HepG2 (cell line): ENCODE measurements around the gene TUT4. TPM values are rescaled to one million over a fixed set of nuclear protein-coding genes. Genes with fewer than 3 reads are reported as not detected.

ENCODE experiments used
- AGO2 ChIP-seq: fragments of 200-400 bp; formaldehyde crosslinking; optimal IDR thresholded peaks from 2 replicates; pipeline ENCODE3; 2017; ENCODE audit warnings: mild to moderate bottlenecking, low read depth, low read length, moderate library complexity
- ATF7-NPFF ChIP-seq: sonication (generic); formaldehyde crosslinking; IDR thresholded peaks from 2 replicates; pipeline ENCODE4 v1.8.1; 2023; ENCODE audit warnings: mild to moderate bottlenecking, low read depth, missing genetic modification reagents, moderate library complexity
- HNF4G ChIP-seq, 2 experiments: sonication (generic) in 1 of 2; formaldehyde crosslinking in 1 of 2; IDR thresholded peaks; 2 replicates each; pipeline versions ENCODE4 v1.4.0 to v1.6.1; 2011 to 2020; ENCODE audit warnings: borderline replicate concordance in 2 of 2, low read depth in 2 of 2, mild to moderate bottlenecking in 2 of 2, low read length in 1 of 2, missing genetic modification reagents in 1 of 2, moderate library complexity in 1 of 2
- ISX ChIP-seq: sonication (generic); formaldehyde crosslinking; conservative IDR thresholded peaks from 2 replicates; pipeline ENCODE4 v1.5.0; 2020; ENCODE audit warnings: missing genetic modification reagents
- POGZ ChIP-seq: sonication (generic); formaldehyde crosslinking; IDR thresholded peaks from 2 replicates; pipeline ENCODE4 v1.4.0; 2020; ENCODE audit warnings: mild to moderate bottlenecking, missing genetic modification reagents
- RFXAP ChIP-seq: sonication (generic); formaldehyde crosslinking; IDR thresholded peaks from 2 replicates; pipeline ENCODE4 v1.4.0; 2020; ENCODE audit warnings: missing genetic modification reagents, borderline replicate concordance
- RXRA ChIP-seq: sonication (generic); formaldehyde crosslinking; IDR thresholded peaks from 2 replicates; pipeline ENCODE4 v1.5.1; 2020; ENCODE audit warnings: missing genetic modification reagents
- SMC3 ChIP-seq: IDR thresholded peaks from 2 replicates; pipeline ENCODE4 v1.6.1; 2011; ENCODE audit warnings: low read length, improper control_type of control experiment
- SP4 ChIP-seq: sonication (generic); formaldehyde crosslinking; IDR thresholded peaks from 2 replicates; pipeline ENCODE4 v1.8.1; 2023; ENCODE audit warnings: mild to moderate bottlenecking, missing genetic modification reagents
- TCF7L2 ChIP-seq: IDR thresholded peaks from 2 replicates; pipeline ENCODE4 v1.6.1; 2011; ENCODE audit warnings: mild to moderate bottlenecking, low read depth, low read length, moderate library complexity
- XRCC5 ChIP-seq: fragments of 200-400 bp; formaldehyde crosslinking; optimal IDR thresholded peaks from 2 replicates; pipeline ENCODE3; 2017; ENCODE audit warnings: mild to moderate bottlenecking, low read length
- ZBTB8A ChIP-seq: sonication (generic); formaldehyde crosslinking; IDR thresholded peaks from 2 replicates; pipeline ENCODE4 v1.4.0; 2020; ENCODE audit warnings: mild to moderate bottlenecking, low read depth, missing genetic modification reagents, borderline replicate concordance
- ZFAT ChIP-seq: sonication (generic); formaldehyde crosslinking; conservative IDR thresholded peaks from 2 replicates; pipeline ENCODE4 v1.8.1; 2023; ENCODE audit warnings: missing genetic modification reagents, inconsistent platforms
- ZNF292 ChIP-seq: sonication (generic); formaldehyde crosslinking; IDR thresholded peaks from 2 replicates; pipeline ENCODE4 v1.8.1; 2022; ENCODE audit warnings: mild to moderate bottlenecking, low read depth, missing genetic modification reagents, borderline replicate concordance
- polyA plus RNA-seq, 8 experiments: library from polyadenylated mRNA; depleted of rRNA in 3 of 8; stranded (reverse) in 7 of 8; unstranded in 1 of 8; fragments of >200 nt; fragmentation: Illumina TruSeq in 4 of 8; extraction: Trizol in 4 of 8; gene quantifications; 2 replicates each; pipeline versions ENCODE4 v1.2.1 to v1.2.3, GENCODE V29; 2011 to 2016; ENCODE audit warnings: low read depth in 4 of 8, missing spikeins in 1 of 8, mixed read lengths in 1 of 8; ENCODE audit not compliant: insufficient read depth in 1 of 8
- total RNA-seq, 5 experiments: library from RNA; depleted of rRNA; stranded (reverse); fragments of >200 nt; fragmentation: Illumina TruSeq; extraction: Trizol; gene quantifications; 2 replicates each; pipeline ENCODE4 v1.2.3, GENCODE V29; 2016; ENCODE audit warnings: low read depth in 1 of 5
- TF ChIP-seq, protein P1 (sequence below): IDR thresholded peaks from 2 replicates; pipeline ENCODE4 v1.6.1; 2016; ENCODE audit warnings: missing compliant biosample characterization, missing genetic modification reagents, borderline replicate concordance
- TF ChIP-seq, protein P2 (sequence below): IDR thresholded peaks from 2 replicates; pipeline ENCODE4 v1.6.1; 2016
- TF ChIP-seq, protein P3 (sequence below): IDR thresholded peaks from 2 replicates; pipeline ENCODE4 v1.6.1; 2016; ENCODE audit warnings: low read depth, control low read depth
- TF ChIP-seq, protein P4 (sequence below): IDR thresholded peaks from 2 replicates; pipeline ENCODE4 v1.6.1; 2016; ENCODE audit warnings: low read depth
- TF ChIP-seq, protein P5 (sequence below): sonication (generic); formaldehyde crosslinking; IDR thresholded peaks from 2 replicates; pipeline ENCODE4 v1.5.1; 2020; ENCODE audit warnings: missing genetic modification reagents, mild to moderate bottlenecking, borderline replicate concordance
- TF ChIP-seq, protein P6 (sequence below): IDR thresholded peaks from 2 replicates; pipeline ENCODE4 v1.6.1; 2016; ENCODE audit warnings: low read depth, borderline replicate concordance

The TUT4 gene
- total and polyA plus RNA-seq, 2 of the 13 experiments (the other 11 are each of a cell fraction or from before 2014, with no cell fraction given): 44.7 to 53.5 TPM

DNA sequence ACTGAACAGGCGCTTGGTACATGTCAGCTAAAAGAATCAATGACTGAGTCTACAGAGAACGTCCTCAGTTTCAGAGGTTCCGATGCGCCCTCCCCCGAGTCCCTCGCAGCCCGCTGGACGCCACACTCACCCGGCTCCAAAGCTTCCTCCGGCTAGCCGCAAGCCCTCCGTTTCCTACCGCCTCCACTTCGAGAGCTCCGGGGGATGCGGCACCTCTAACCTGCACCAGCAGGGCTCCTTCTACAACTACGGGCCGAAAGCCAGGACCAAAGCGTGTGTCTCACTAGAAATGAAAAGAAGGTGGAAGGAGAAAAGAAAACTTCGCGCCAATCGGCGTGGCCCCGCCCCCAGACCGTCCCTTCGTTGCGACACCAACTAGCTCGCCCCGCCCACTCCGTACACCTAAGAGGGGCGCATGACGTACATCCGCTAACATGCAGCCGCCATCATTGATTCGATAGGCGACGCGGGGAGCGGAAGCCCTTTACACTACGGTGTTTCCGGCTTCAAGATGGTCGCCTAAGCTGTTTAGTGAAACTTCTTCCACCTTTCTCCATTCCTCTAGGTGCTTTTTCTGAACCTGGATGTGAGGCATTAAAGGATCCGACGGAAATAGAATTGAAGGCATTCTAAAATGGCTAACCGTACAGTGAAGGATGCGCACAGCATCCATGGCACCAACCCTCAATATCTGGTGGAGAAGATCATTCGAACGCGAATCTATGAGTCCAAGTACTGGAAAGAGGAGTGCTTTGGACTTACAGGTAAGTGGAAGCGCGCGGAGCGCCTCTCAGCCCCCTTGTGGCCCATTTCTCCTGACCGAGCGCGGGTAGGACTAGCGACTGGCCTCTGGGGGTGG, 148.5 kb downstream of the TUT4 start, which contains the start of the genes ORC1 and PRPF38A (continued):
- TF ChIP-seq, protein P1, sequence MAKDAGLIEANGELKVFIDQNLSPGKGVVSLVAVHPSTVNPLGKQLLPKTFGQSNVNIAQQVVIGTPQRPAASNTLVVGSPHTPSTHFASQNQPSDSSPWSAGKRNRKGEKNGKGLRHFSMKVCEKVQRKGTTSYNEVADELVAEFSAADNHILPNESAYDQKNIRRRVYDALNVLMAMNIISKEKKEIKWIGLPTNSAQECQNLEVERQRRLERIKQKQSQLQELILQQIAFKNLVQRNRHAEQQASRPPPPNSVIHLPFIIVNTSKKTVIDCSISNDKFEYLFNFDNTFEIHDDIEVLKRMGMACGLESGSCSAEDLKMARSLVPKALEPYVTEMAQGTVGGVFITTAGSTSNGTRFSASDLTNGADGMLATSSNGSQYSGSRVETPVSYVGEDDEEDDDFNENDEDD (CRISPR knock-in tag): peak; percentile 89
- TF ChIP-seq, protein P2, sequence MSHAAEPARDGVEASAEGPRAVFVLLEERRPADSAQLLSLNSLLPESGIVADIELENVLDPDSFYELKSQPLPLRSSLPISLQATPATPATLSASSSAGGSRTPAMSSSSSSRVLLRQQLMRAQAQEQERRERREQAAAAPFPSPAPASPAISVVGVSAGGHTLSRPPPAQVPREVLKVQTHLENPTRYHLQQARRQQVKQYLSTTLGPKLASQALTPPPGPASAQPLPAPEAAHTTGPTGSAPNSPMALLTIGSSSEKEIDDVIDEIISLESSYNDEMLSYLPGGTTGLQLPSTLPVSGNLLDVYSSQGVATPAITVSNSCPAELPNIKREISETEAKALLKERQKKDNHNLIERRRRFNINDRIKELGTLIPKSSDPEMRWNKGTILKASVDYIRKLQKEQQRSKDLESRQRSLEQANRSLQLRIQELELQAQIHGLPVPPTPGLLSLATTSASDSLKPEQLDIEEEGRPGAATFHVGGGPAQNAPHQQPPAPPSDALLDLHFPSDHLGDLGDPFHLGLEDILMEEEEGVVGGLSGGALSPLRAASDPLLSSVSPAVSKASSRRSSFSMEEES (CRISPR knock-in tag): peak; percentile 71
- TF ChIP-seq ZNF292 (CRISPR knock-in tag) (no peak), ATF7-NPFF (peak; percentile 17), SMC3 (peak; percentile 10; the same call in 1 of the 2 replicates), SP4 (CRISPR knock-in tag) (peak; percentile 97), AGO2 (no peak), HNF4G (IDR thresholded peaks at IDR 0.05; ENCODE audit: borderline replicate concordance, low read depth, low read length) (no peak), HNF4G (CRISPR knock-in tag; IDR thresholded peaks at IDR 0.05; ENCODE audit: borderline replicate concordance, low read depth) (peak; percentile 47), XRCC5 (no peak), RXRA (CRISPR knock-in tag) (no peak; the same call in 1 of the 2 replicates), ISX (no peak), POGZ (CRISPR knock-in tag) (peak; percentile 89), RFXAP (CRISPR knock-in tag) (0 out of 2 replicates have a peak, but pooled peaks have one; percentile 47), ZBTB8A (no peak), ZFAT (no peak), TCF7L2 (no peak)
- TF ChIP-seq, protein P3, sequence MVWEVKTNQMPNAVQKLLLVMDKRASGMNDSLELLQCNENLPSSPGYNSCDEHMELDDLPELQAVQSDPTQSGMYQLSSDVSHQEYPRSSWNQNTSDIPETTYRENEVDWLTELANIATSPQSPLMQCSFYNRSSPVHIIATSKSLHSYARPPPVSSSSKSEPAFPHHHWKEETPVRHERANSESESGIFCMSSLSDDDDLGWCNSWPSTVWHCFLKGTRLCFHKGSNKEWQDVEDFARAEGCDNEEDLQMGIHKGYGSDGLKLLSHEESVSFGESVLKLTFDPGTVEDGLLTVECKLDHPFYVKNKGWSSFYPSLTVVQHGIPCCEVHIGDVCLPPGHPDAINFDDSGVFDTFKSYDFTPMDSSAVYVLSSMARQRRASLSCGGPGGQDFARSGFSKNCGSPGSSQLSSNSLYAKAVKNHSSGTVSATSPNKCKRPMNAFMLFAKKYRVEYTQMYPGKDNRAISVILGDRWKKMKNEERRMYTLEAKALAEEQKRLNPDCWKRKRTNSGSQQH (CRISPR knock-in tag): peak; percentile 63; the same call in 1 of the 2 replicates
- TF ChIP-seq, protein P4, sequence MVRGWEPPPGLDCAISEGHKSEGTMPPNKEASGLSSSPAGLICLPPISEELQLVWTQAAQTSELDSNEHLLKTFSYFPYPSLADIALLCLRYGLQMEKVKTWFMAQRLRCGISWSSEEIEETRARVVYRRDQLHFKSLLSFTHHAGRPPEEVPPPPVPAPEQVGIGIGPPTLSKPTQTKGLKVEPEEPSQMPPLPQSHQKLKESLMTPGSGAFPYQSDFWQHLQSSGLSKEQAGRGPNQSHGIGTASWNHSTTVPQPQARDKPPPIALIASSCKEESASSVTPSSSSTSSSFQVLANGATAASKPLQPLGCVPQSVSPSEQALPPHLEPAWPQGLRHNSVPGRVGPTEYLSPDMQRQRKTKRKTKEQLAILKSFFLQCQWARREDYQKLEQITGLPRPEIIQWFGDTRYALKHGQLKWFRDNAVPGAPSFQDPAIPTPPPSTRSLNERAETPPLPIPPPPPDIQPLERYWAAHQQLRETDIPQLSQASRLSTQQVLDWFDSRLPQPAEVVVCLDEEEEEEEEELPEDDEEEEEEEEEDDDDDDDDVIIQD (CRISPR knock-in tag): peak; percentile 25; the same call in 1 of the 2 replicates
- TF ChIP-seq, protein P5, sequence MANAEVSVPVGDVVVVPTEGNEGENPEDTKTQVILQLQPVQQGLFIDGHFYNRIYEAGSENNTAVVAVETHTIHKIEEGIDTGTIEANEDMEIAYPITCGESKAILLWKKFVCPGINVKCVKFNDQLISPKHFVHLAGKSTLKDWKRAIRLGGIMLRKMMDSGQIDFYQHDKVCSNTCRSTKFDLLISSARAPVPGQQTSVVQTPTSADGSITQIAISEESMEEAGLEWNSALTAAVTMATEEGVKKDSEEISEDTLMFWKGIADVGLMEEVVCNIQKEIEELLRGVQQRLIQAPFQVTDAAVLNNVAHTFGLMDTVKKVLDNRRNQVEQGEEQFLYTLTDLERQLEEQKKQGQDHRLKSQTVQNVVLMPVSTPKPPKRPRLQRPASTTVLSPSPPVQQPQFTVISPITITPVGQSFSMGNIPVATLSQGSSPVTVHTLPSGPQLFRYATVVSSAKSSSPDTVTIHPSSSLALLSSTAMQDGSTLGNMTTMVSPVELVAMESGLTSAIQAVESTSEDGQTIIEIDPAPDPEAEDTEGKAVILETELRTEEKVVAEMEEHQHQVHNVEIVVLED (CRISPR knock-in tag): peak; percentile 90
- TF ChIP-seq, protein P6, sequence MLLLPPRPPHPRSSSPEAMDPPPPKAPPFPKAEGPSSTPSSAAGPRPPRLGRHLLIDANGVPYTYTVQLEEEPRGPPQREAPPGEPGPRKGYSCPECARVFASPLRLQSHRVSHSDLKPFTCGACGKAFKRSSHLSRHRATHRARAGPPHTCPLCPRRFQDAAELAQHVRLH: peak; percentile 69; the same call in 1 of the 2 replicates
